Gastroesophageal sphincter (tissue), 4 donors: ENCODE data around the gene PRDM8. TPM values are rescaled to one million over a fixed set of nuclear protein-coding genes. Genes with fewer than 3 reads are reported as not detected.

Experiments used
- ATAC-seq: fragments of 150-250 bp; one replicate; pipeline ENCODE4 v1.9.1; 2016; ENCODE audit warnings: mild to moderate bottlenecking, moderate library complexity
- H3K27ac ChIP-seq, 4 donors: fragments of 200-600 bp; sonication (generic) in 3 of 4; 1 replicate in 3 of 4; 2 replicates in 1 of 4; pipeline ENCODE4 v1.5.1; 2016 to 2019
- H3K27me3 ChIP-seq: fragments of 200-600 bp; sonication (generic); one replicate; pipeline ENCODE4 v1.5.1; 2019
- H3K36me3 ChIP-seq, 2 donors: fragments of 200-600 bp; sonication (generic); one replicate each; pipeline ENCODE4 v1.5.1; 2019; ENCODE audit warnings: control low read depth in 1 of 2
- H3K4me1 ChIP-seq, 3 donors: fragments of 200-600 bp; sonication (generic); 1 replicate in 2 of 3; 2 replicates in 1 of 3; pipeline ENCODE4 v1.5.1; 2016 to 2019; ENCODE audit warnings: control low read depth in 2 of 3
- H3K4me3 ChIP-seq, 2 donors: fragments of 200-600 bp; sonication (generic); one replicate each; pipeline ENCODE4 v1.5.1; 2019; ENCODE audit warnings: mild to moderate bottlenecking in 1 of 2, moderate library complexity in 1 of 2
- H3K9me3 ChIP-seq, 3 donors: fragments of 200-600 bp; sonication (generic); one replicate each; pipeline ENCODE4 v1.5.1; 2017 to 2019; ENCODE audit warnings: control low read depth in 2 of 3
- CTCF ChIP-seq, 4 experiments: fragments of 200-600 bp in 2 of 4; fragments of 450-650 bp in 2 of 4; sonication (generic) in 1 of 4; IDR thresholded peaks; one replicate each; pipeline ENCODE4 v1.5.1; 2017 to 2019; ENCODE audit warnings: antibody characterized with exemption in 4 of 4, mild to moderate bottlenecking in 2 of 4, moderate library complexity in 2 of 4
- EP300 ChIP-seq: sonication (generic); formaldehyde crosslinking; IDR thresholded peaks from one replicate; pipeline ENCODE4 v1.6.1; 2017; ENCODE audit warnings: antibody characterized with exemption, mild to moderate bottlenecking
- POLR2A ChIP-seq, 2 donors: fragments of 450-650 bp; IDR thresholded peaks; one replicate each; pipeline ENCODE4 v1.6.1; 2017; ENCODE audit warnings: antibody characterized with exemption in 2 of 2, mild to moderate bottlenecking in 2 of 2, moderate library complexity in 1 of 2
- POLR2AphosphoS5 ChIP-seq: sonication (generic); formaldehyde crosslinking; IDR thresholded peaks from one replicate; pipeline ENCODE4 v1.6.1; 2017; ENCODE audit warnings: antibody characterized with exemption
- WGBS, 2 donors: methylation state at CpG; one replicate each; pipeline ENCODE4 v1.1.5; 2018; ENCODE audit warnings: low coverage in 1 of 2; 5-methylcytosine and 5-hydroxymethylcytosine counted together
- total RNA-seq, 4 donors: library from RNA; depleted of rRNA; stranded (reverse); fragments of >200 nt; gene quantifications; one replicate each; pipeline ENCODE4 v1.1.0, GENCODE V29; 2016

PRDM8 gene
- total RNA-seq, 4 donors from 2014 or later: 31.2 to 43.6 (median 36.9) TPM

GRCh38 chr4:80201252-80202151 is 4.2 kb downstream of the PRDM8 start:
- peak; percentile 5 for ATAC-seq
- no peaks in the 10 kb centered on the region for H3K9me3 ChIP-seq
- peak overlapping the region; percentile 73 to 96 (median 94) for H3K27ac ChIP-seq
- H3K4me3 ChIP-seq: peak overlapping the region; percentile 48 to 85
- H3K36me3 ChIP-seq: peaks cover 0 to 16% of the 10 kb centered on the region in 2 donors
- TF ChIP-seq CTCF (IDR thresholded peaks at IDR 0.05) (no peak), EP300 (no peak), POLR2AphosphoS5 (no peak), POLR2A (IDR thresholded peaks at IDR 0.05) (no peak)
- WGBS, 2 donors: 69 to 78% methylated on average over 4 to 28 of the region's 43 CpGs
- peaks cover 0 to 50% (median 0%) of the 10 kb centered on the region in 3 donors for H3K4me1 ChIP-seq
- no peaks in the 10 kb centered on the region for H3K27me3 ChIP-seq

GRCh38 chr4:80202190-80202711 is 4.9 kb downstream of the PRDM8 start:
- no CpG with 5 or more reads among the region's 58 CpGs for WGBS, 2 donors
- Histone ChIP-seq H3K9me3 (no peaks in the 10 kb centered on the region), H3K36me3 (peaks cover 0 to 8% of the 10 kb centered on the region in 2 donors), H3K27me3 (no peaks in the 10 kb centered on the region), H3K4me1 (peaks cover 0 to 52% (median 0%) of the 10 kb centered on the region in 3 donors), H3K4me3 (peak overlapping the region; percentile 48 to 85), H3K27ac (peak overlapping the region; percentile 73 to 96 (median 94))
- ATAC-seq: peak; percentile 88
- TF ChIP-seq EP300: no peak
- peak; percentile 89 to 98 (median 93) for TF ChIP-seq CTCF (IDR thresholded peaks at IDR 0.05)
- peak; percentile 28 to 41 for TF ChIP-seq POLR2A (IDR thresholded peaks at IDR 0.05)
- peak; percentile 71 for TF ChIP-seq POLR2AphosphoS5

- peaks cover 0 to 1% of the 10 kb centered on the region in 2 donors for H3K36me3 ChIP-seq
- H3K27ac ChIP-seq: peak overlapping the region; percentile 73 to 96 (median 94)
- peak; percentile 45 for ATAC-seq
- H3K27me3 ChIP-seq: no peaks in the 10 kb centered on the region
- H3K4me3 ChIP-seq: peak overlapping the region; percentile 48 to 85
- H3K9me3 ChIP-seq: no peaks in the 10 kb centered on the region
- peaks cover 0 to 52% (median 0%) of the 10 kb centered on the region in 3 donors for H3K4me1 ChIP-seq
- TF ChIP-seq CTCF (IDR thresholded peaks at IDR 0.05) (peak in 2 of 4 experiments; percentile 2 to 15), POLR2A (IDR thresholded peaks at IDR 0.05) (peak in 1 of 2 donors; percentile 6), POLR2AphosphoS5 (peak; percentile 15), EP300 (no peak)
- no CpG with 5 or more reads among the region's 88 CpGs for WGBS, 2 donors
Measured at GRCh38 chr4:80202741-80203553, 5.6 kb downstream of the PRDM8 start.

GRCh38 chr4:80204433-80205011 is 7.2 kb downstream of the PRDM8 start:
- TF ChIP-seq EP300 (no peak), CTCF (IDR thresholded peaks at IDR 0.05) (no peak), POLR2AphosphoS5 (no peak), POLR2A (IDR thresholded peaks at IDR 0.05) (no peak)
- H3K4me3 ChIP-seq: no peak overlapping the region
- no peak for ATAC-seq
- no peak overlapping the region for H3K27ac ChIP-seq
- no peaks in the 10 kb centered on the region for H3K9me3 ChIP-seq
- no peaks in the 10 kb centered on the region for H3K36me3 ChIP-seq
- H3K4me1 ChIP-seq: peaks cover 0 to 52% (median 0%) of the 10 kb centered on the region in 3 donors
- 83 to 84% methylated on average over 2 to 5 of the region's 5 CpGs for WGBS, 2 donors
- H3K27me3 ChIP-seq: no peaks in the 10 kb centered on the region
